ENCODE measurements around the gene KLF12.

DNA sequence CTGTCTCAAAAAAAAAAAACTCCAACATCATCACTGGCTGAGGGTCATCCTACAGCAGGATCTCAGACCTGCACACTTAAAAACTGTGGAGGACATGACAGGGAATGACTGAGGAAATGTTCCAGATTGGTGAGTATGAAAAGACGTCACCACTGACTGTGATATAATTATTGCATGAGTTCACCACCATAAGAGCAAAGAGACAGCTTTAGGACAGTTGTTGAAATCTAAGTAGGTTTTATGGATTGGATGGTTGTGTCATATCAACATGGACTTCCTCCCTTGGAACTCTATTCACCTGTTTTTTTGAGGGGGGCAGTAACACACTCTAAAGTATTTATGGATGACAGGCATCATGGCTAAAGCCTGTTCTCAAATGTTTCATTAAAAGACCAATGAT is 31.5 kb downstream of the KLF12 start:
- TF ChIP-seq POLR2A (IDR thresholded peaks at IDR 0.05) (no peak), CTCF (IDR thresholded peaks at IDR 0.05) (no peak), POLR2AphosphoS5 (IDR thresholded peaks at IDR 0.05) (no peak)
